ENCODE data around the gene PTPN12.

PTPN12 gene

GRCh38 chr7:77664715-77665114, 127.6 kb downstream of the PTPN12 start:
- DNase-seq (ENCODE audit: low read depth) = no peak

GRCh38 chr7:77665161-77665560, 128.1 kb downstream of the PTPN12 start:
- DNase-seq (ENCODE audit: low read depth) = no peak

GRCh38 chr7:77667459-77668086, 130.5 kb downstream of the PTPN12 start:
- DNase-seq (ENCODE audit: low read depth) = no peak

- no peak for DNase-seq (ENCODE audit: low read depth)
Observed at GRCh38 chr7:77674878-77675277, 137.8 kb downstream of the PTPN12 start.

- DNase-seq (ENCODE audit: low read depth) = no peak
Observed at GRCh38 chr7:77679608-77680007, 142.5 kb downstream of the PTPN12 start.

- no peak for DNase-seq (ENCODE audit: low read depth)
Observed at GRCh38 chr7:77680266-77680665, 143.2 kb downstream of the PTPN12 start.

GRCh38 chr7:77684030-77684429, 146.9 kb downstream of the PTPN12 start:
- no peak for DNase-seq (ENCODE audit: low read depth)

- DNase-seq (ENCODE audit: low read depth) = no peak
Observed at GRCh38 chr7:77685233-77685632, 148.1 kb downstream of the PTPN12 start.

- no peak for DNase-seq (ENCODE audit: low read depth)
Observed at GRCh38 chr7:77687100-77687746, 150.1 kb downstream of the PTPN12 start.

- DNase-seq (ENCODE audit: low read depth) = no peak
Observed at GRCh38 chr7:77687747-77688144, 150.7 kb downstream of the PTPN12 start.

All from stimulated activated CD8-positive, alpha-beta memory T cell treated with anti-CD3 and anti-CD28 coated beads, Interleukin-7, amount 100 ng/mL, for 24 hours (primary cell).